GM19467 (cell line): Measurements from ENCODE around the gene TRIM8.
A peak's percentile ranks its signal among the peaks of the same experiment; 100 is the strongest.
"Not testable (repeated sequence)": the region's sequence is repeated elsewhere in the genome, so short reads cannot be mapped to it uniquely, and the experiment has no call there.

Experiments used
- ATAC-seq: cut with Tn5 transposase; IDR thresholded peaks from one replicate; pipeline ENCODE4 v1.9.1; 2021; ENCODE audit warnings: mild to moderate bottlenecking, moderate library complexity; ENCODE audit not compliant: unreplicated experiment

Gene TRIM8

GRCh38 chr10:102648889-102649796, 4.9 kb downstream of the TRIM8 start:
- ATAC-seq, result no peak

- ATAC-seq, result no peak
Observed at GRCh38 chr10:102649797-102650654, 5.7 kb downstream of the TRIM8 start.

GRCh38 chr10:102650655-102651454, 6.6 kb downstream of the TRIM8 start:
- ATAC-seq, result no peak

DNA sequence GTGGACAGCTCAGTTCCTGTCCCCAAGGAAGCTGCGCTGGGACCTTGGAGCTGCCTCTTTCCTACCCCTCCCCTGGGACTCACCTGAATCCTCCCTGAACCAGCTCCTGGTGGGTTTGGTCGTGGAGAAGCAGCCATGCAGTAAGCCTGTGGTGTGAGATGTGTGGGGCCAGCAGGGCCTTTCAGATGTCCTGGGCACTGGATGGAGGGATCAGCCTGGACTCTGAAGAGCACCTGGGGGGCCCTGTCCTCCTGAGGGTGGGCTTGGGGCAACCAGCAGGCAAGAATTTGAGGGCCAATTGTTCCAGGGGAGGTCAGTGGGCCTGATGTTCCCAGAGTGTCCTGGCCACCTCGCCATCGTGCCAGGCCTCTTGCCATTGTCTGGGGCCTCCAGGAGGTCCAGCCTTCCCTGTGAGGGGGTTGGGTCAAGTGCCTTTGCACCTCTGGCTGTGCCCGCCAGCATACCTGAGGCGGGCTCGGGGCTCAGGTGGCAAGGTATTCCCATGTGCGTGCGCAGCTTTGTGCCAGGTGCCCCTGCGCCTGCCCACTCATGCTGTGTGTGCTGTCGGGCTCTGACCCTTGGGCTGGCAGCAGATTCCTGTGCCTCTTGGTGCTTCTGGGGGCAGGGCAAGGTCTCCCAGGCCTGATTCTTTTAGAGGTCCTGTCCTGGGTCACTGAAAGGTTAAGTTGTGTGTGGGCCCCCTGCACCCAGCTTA, 7.3 kb downstream of the TRIM8 start:
- ATAC-seq, result no peak

- ATAC-seq, result peak; percentile 32
Observed at GRCh38 chr10:102652170-102652916, 8.1 kb downstream of the TRIM8 start.

DNA sequence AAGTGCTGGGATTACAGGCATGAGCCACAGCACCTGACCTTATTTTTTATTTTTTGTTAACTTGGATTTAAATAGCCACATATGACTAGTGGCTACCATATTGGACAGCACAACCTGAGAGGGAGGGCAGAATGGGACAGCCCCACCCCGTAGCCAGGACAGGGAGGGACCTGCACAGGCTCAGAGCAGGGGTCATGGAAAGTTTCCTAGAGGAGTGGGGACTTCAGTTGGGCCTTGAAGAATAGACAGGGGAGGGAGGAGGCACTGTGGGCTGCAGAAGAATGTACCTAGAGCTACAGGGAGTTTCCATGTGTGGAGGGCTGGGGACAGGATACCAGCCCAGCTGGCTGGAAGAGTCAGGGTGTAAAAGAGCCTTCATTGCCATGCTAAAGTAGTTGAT, 8.8 kb downstream of the TRIM8 start:
- ATAC-seq, result no peak

- ATAC-seq, result no peak
Observed at GRCh38 chr10:102654566-102654965, 10.3 kb downstream of the TRIM8 start.

GRCh38 chr10:102654969-102655368, 10.7 kb downstream of the TRIM8 start:
- ATAC-seq, result no peak

GRCh38 chr10:102656026-102656425, 11.7 kb downstream of the TRIM8 start:
- ATAC-seq, result no peak

GRCh38 chr10:102656791-102657371, 12.6 kb downstream of the TRIM8 start:
- ATAC-seq, result no peak

GRCh38 chr10:102657451-102657850, 13.2 kb downstream of the TRIM8 start:
- no peak for ATAC-seq

DNA sequence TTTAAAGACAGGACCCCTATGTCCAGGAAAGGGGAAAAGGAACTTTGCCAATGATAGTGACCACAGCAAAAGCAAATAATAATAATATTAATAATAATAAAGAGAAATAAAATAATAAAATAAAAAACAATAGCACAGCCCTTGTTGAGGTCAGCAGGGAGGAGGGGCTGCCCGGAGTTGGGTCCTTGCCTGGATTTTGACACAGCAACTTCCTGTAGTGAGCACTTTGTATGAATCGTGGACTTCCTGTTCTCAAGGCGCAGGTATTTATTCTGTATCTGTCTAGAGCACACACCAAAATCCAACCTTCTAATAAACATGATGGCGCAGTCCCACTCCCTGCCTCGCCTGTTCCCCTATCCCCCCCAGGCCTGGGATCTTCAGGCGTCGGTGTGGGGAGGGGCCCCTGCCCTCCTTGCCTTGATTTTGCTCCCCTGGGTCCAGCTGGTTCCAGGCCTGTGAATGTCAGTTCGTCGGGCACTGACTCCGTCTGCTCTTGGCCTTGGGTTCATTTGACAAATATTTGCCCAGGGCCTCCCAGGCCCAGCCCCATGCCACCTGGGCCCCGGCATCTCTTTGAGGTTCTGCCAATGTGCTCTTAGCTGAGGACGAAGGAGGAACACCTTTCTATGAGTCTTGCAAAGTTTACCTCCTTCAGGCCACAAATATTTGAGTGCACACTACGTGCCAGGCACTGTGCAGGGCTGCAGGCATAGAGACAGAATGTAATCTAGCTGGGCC, 13.9 kb downstream of the TRIM8 start:
- ATAC-seq, result no peak

DNA sequence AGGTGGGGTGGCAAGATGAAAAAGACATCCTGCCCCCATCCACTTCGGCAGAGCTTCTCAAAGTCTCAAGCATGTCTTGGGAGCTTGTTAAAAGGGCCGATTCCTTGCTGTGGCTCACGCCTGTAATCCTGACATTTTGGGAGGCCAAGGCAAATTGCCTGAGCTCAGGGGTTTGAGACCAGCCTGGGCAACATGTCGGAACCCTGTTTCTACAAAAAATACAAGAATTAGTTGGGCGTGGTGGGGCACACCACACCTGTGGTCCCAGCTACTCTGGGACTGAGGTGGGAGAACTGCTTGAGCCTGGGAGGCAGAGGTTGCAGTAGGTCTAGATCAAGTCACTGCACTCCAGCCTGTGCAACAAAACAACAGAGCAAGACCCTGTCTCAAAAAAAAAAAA, 14.5 kb downstream of the TRIM8 start:
- no peak for ATAC-seq

GRCh38 chr10:102660888-102661657, 16.8 kb downstream of the TRIM8 start:
- peak; percentile 78 for ATAC-seq

DNA sequence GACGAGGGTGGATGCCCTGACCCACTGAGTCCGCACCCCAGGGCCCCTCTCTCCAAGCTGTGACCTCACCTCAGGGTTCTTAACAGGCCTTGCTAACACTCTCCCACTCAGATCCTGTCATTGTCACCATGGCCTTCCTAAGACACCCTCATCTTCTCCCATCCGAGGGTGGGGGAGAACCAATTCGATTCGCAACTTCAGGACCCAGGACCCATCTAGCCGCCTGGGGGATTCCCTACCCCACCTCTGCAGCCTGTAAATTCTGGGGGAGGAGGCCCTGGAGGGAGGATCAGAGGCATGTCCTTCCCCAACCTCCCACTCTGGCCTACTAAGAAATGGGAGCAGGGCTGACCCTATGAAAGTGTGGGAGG, 17.4 kb downstream of the TRIM8 start:
- no peak for ATAC-seq

- ATAC-seq, result no peak
Observed at GRCh38 chr10:102665904-102666509, 21.7 kb downstream of the TRIM8 start.

GRCh38 chr10:102667411-102667810, 23.1 kb downstream of the TRIM8 start:
- not testable (repeated sequence) for ATAC-seq
